Adrenal gland (tissue), 12 donors: ENCODE data around the gene DMD. TPM values are rescaled to one million over a fixed set of nuclear protein-coding genes. Genes with fewer than 3 reads are reported as not detected.

Source experiments
- DNase-seq, 7 donors: peaks; one replicate each; pipeline ENCODE4 v3.0.0-alpha.2; 2019 to 2020
- H3K27ac ChIP-seq, 5 donors: fragments of 200-600 bp; sonication (generic) in 4 of 5; 1 replicate in 3 of 5; 2 replicates in 2 of 5; pipeline versions ENCODE4 v1.5.1 to v1.8.0; 2016 to 2020; ENCODE audit warnings: mild to moderate bottlenecking in 1 of 5
- H3K27me3 ChIP-seq: fragments of 200-600 bp; 2 replicates; pipeline ENCODE4 v1.8.0; 2021
- H3K36me3 ChIP-seq, 2 donors: fragments of 200-600 bp; replicated peaks in 1 of 2; 1 replicate in 1 of 2; 2 replicates in 1 of 2; pipeline versions ENCODE4 v1.5.1 to v1.8.0; 2018 to 2022
- H3K4me1 ChIP-seq, 2 donors: fragments of 200-600 bp; replicated peaks in 1 of 2; 1 replicate in 1 of 2; 2 replicates in 1 of 2; pipeline versions ENCODE4 v1.5.1 to v1.8.0; 2018 to 2021
- H3K4me3 ChIP-seq, 4 donors: fragments of 200-600 bp; sonication (generic) in 3 of 4; one replicate each; pipeline ENCODE4 v1.5.1; 2016 to 2018
- H3K9me3 ChIP-seq, 3 donors: fragments of 200-600 bp; sonication (generic) in 1 of 3; replicated peaks in 1 of 3; 1 replicate in 2 of 3; 2 replicates in 1 of 3; pipeline versions ENCODE4 v1.5.1 to v1.8.0; 2016 to 2021
- CTCF ChIP-seq, 6 experiments: fragments of 450-650 bp in 4 of 6; fragments of 200-600 bp in 2 of 6; sonication (generic) in 1 of 6; IDR thresholded peaks; 1 replicate in 5 of 6; 2 replicates in 1 of 6; pipeline versions ENCODE4 v1.5.1 to v1.8.0; 2016 to 2021; ENCODE audit warnings: antibody characterized with exemption in 6 of 6, mild to moderate bottlenecking in 2 of 6, moderate library complexity in 1 of 6
- POLR2A ChIP-seq, 2 donors: fragments of 450-650 bp; IDR thresholded peaks; one replicate each; pipeline ENCODE4 v1.6.1; 2017; ENCODE audit warnings: antibody characterized with exemption in 2 of 2, mild to moderate bottlenecking in 2 of 2, moderate library complexity in 1 of 2
- WGBS, 4 donors: extraction: QIAGEN DNeasy Blood & Tissue Kit in 2 of 4; methylation state at CpG; one replicate each; pipeline versions ENCODE4 v1.1.5 to v1.1.7; 2013 to 2017; 5-methylcytosine and 5-hydroxymethylcytosine counted together
- intact Hi-C, 2 donors: fragments of 100-400 bp; cut with DNase I; formaldehyde crosslinking; loops; one replicate each; pipeline versions ENCODE4 v1.14.1 to v1.15.0; 2022 to 2023
- polyA plus RNA-seq, 3 donors: library from polyadenylated mRNA; stranded (reverse); fragments of 200-250 nt in 2 of 3; fragments of 350-450 nt in 1 of 3; fragmentation: Illumina TruSeq in 1 of 3; extraction: RNeasy Lipid Tissue Mini Kit (QIAGEN cat#74804) in 1 of 3; gene quantifications; one replicate each; pipeline ENCODE4 v1.2.3, GENCODE V29; 2013 to 2014
- total RNA-seq, 9 donors: library from RNA; depleted of rRNA in 4 of 9; stranded (reverse); fragments of >200 nt in 4 of 9; fragments of 120-200 nt in 1 of 9; fragmentation: NEBNext Ultra II Directional in 1 of 9; extraction: Animal tissue kit (Norgen Biotek cat#: 25700) in 1 of 9; gene quantifications; one replicate each; pipeline versions ENCODE4 v1.1.0 to v1.2.4, GENCODE V29; 2013 to 2023
- donor health status: healthy with polysubstance abuse.
- donor health status: Bipolar disorder and iron deficiency.
- donor health status: DM: yes; HTN: yes; CAD: no.
- donor health status: DM: no; HTN: no; CAD: no.
- donor health status: DM: no; HTN: no; CAD: no.
- donor health status: DM: yes; HTN: yes; CAD: no.

DMD gene
- total and polyA plus RNA-seq, 12 donors = 14.6 to 89.7 (median 36.2) TPM

GRCh38 chrX:31603411-31604120 is 1607.8 kb downstream of the DMD start:
- Histone ChIP-seq H3K36me3 (no peaks in the 10 kb centered on the region), H3K9me3 (no peaks in the 10 kb centered on the region), H3K27ac (no peak overlapping the region), H3K27me3 (no peaks in the 10 kb centered on the region), H3K4me1 (no peaks in the 10 kb centered on the region), H3K4me3 (no peak overlapping the region)
- TF ChIP-seq POLR2A (IDR thresholded peaks at IDR 0.05) = no peak
- TF ChIP-seq CTCF (IDR thresholded peaks at IDR 0.05) = no peak
- DNase-seq = no peak
- WGBS, 4 donors = 47 to 72% (median 65%) methylated on average over 5 of the region's 5 CpGs
- intact Hi-C loops = no loop called here

GRCh38 chrX:31600823-31601222 is 1610.5 kb downstream of the DMD start:
- H3K27ac ChIP-seq = no peak overlapping the region
- TF ChIP-seq POLR2A (IDR thresholded peaks at IDR 0.05) = no peak
- TF ChIP-seq CTCF (IDR thresholded peaks at IDR 0.05) = no peak
- WGBS, 4 donors = 81 to 98% (median 89%) methylated on average over 3 of the region's 3 CpGs
- H3K9me3 ChIP-seq = no peaks in the 10 kb centered on the region
- no peaks in the 10 kb centered on the region for H3K4me1 ChIP-seq
- no peak for DNase-seq
- no peaks in the 10 kb centered on the region for H3K36me3 ChIP-seq
- H3K27me3 ChIP-seq = no peaks in the 10 kb centered on the region
- H3K4me3 ChIP-seq = no peak overlapping the region
- intact Hi-C loops = no loop called here

- intact Hi-C loops = no loop called here
- Histone ChIP-seq H3K27me3 (no peaks in the 10 kb centered on the region), H3K36me3 (no peaks in the 10 kb centered on the region), H3K27ac (no peak overlapping the region), H3K4me3 (no peak overlapping the region), H3K9me3 (no peaks in the 10 kb centered on the region), H3K4me1 (peaks cover 0 to 3% of the 10 kb centered on the region in 2 donors)
- 54 to 59% (median 58%) methylated on average over 2 of the region's 2 CpGs for WGBS, 4 donors
- TF ChIP-seq POLR2A (IDR thresholded peaks at IDR 0.05) (no peak), CTCF (IDR thresholded peaks at IDR 0.05) (no peak)
- DNase-seq = no peak
Measured at GRCh38 chrX:31593353-31593752, 1618.0 kb downstream of the DMD start.

GRCh38 chrX:31591355-31591754 is 1620.0 kb downstream of the DMD start:
- intact Hi-C loops = no loop called here
- DNase-seq = no peak
- H3K36me3 ChIP-seq = no peaks in the 10 kb centered on the region

More at GRCh38 chrX:31591355-31591754, 1620.0 kb downstream of the DMD start:
- 60 to 94% (median 86%) methylated on average over 2 of the region's 2 CpGs for WGBS, 4 donors
- H3K9me3 ChIP-seq = no peaks in the 10 kb centered on the region
- no peaks in the 10 kb centered on the region for H3K27me3 ChIP-seq
- H3K27ac ChIP-seq = no peak overlapping the region
- H3K4me1 ChIP-seq = peaks cover 0 to 3% of the 10 kb centered on the region in 2 donors
- H3K4me3 ChIP-seq = no peak overlapping the region
- TF ChIP-seq POLR2A (IDR thresholded peaks at IDR 0.05) = no peak
- TF ChIP-seq CTCF (IDR thresholded peaks at IDR 0.05) = no peak
